HepG2 (cell line): ENCODE data around the gene PRR20G. TPM values are rescaled to one million over a fixed set of nuclear protein-coding genes. Genes with fewer than 3 reads are reported as not detected.

Experiments used
- ATAC-seq: fragments of 200-7000 bp; cut with Tn5 transposase; 3 replicates; pipeline ENCODE4 v1.9.1; 2020; ENCODE audit warnings: mild to moderate bottlenecking, moderate library complexity
- BruUV-seq: library from RNA; stranded (reverse); fragments of 400-500 nt; replicated peaks from 2 replicates; lab custom pipeline; 2021; lab: Mats Ljungman, UMichigan
- CTCF ChIA-PET: fragments of 300-600 bp; formaldehyde crosslinking; extraction: SDS; loops from one replicate; lab custom pipeline; 2021; ENCODE audit warnings: low total read pairs, inconsistent platforms, low intra/inter-chr PET ratio; lab: Yijun Ruan, JAX
- POLR2A ChIA-PET: fragments of 350-600 bp; sonication (Branson Sonifier 250); formaldehyde crosslinking; loops from one replicate; lab custom pipeline; 2020; ENCODE audit warnings: antibody characterized with exemption, inconsistent platforms; lab: Yijun Ruan, JAX
- DNase-seq: peaks from one replicate; pipeline ENCODE4 v3.0.0-alpha.2; 2015; ENCODE audit warnings: low spot score
- FAIRE-seq: peaks from 3 replicates; lab custom pipeline; 2011; peaks lifted over from hg19 to GRCh38; lab: Jason Lieb, UNC
- H2AFZ ChIP-seq: one replicate; pipeline ENCODE4 v1.6.1; 2011; ENCODE audit warnings: low read length, inconsistent platforms
- H3K27ac ChIP-seq: fragments of 300-600 bp; 3 replicates; pipeline ENCODE4 v1.8.0; 2011; ENCODE audit warnings: mixed run types, mild to moderate bottlenecking, mixed read lengths, low read length, inconsistent platforms; ENCODE audit not compliant: insufficient read depth; ENCODE audit errors: extremely low read length
- H3K27me3 ChIP-seq, 2 experiments: fragments of 200-600 bp in 1 of 2; 2 replicates in 1 of 2; 3 replicates in 1 of 2; pipeline versions ENCODE4 v1.6.0 to v1.8.0; 2011; ENCODE audit warnings: low read length in 2 of 2, mild to moderate bottlenecking in 2 of 2, moderate library complexity in 2 of 2, inconsistent platforms in 1 of 2; ENCODE audit not compliant: insufficient read depth in 2 of 2, control insufficient read depth in 1 of 2
- H3K36me3 ChIP-seq, 2 experiments: fragments of 200-600 bp in 1 of 2; replicated peaks in 1 of 2; 2 replicates in 1 of 2; 3 replicates in 1 of 2; pipeline versions ENCODE4 v1.5.1 to v1.8.0; 2011; ENCODE audit warnings: low read length in 2 of 2, inconsistent platforms in 1 of 2; ENCODE audit not compliant: insufficient read depth in 2 of 2, control insufficient read depth in 1 of 2
- H3K4me1 ChIP-seq: 2 replicates; pipeline ENCODE4 v1.5.1; 2012; ENCODE audit warnings: low read length, inconsistent platforms; ENCODE audit not compliant: insufficient read depth
- H3K4me2 ChIP-seq: 2 replicates; pipeline ENCODE4 v1.6.0; 2011; ENCODE audit warnings: low read depth, low read length, inconsistent platforms
- H3K4me3 ChIP-seq, 3 experiments: fragments of 200-600 bp in 1 of 3; sonication (generic), shearing (Covaris generic) in 1 of 3; replicated peaks in 1 of 3; 2 replicates each; pipeline ENCODE4 v1.5.1; 2011 to 2016; ENCODE audit warnings: low read length in 3 of 3, inconsistent platforms in 2 of 3, low read depth in 2 of 3, mild to moderate bottlenecking in 2 of 3, control low read depth in 1 of 3, mixed read lengths in 1 of 3; ENCODE audit not compliant: insufficient read depth in 1 of 3
- H3K79me2 ChIP-seq: one replicate; pipeline ENCODE4 v1.6.1; 2011; ENCODE audit warnings: low read length, inconsistent platforms; ENCODE audit not compliant: insufficient read depth
- H3K9ac ChIP-seq: 2 replicates; pipeline ENCODE4 v1.6.0; 2011; ENCODE audit warnings: mild to moderate bottlenecking, low read depth, low read length, inconsistent platforms; ENCODE audit not compliant: insufficient read depth
- H3K9me3 ChIP-seq: 2 replicates; pipeline ENCODE4 v1.5.1; 2012; ENCODE audit warnings: mild to moderate bottlenecking, low read length
- H4K20me1 ChIP-seq: 2 replicates; pipeline ENCODE4 v1.6.0; 2011; ENCODE audit warnings: inconsistent platforms, mild to moderate bottlenecking, low read length, moderate library complexity; ENCODE audit not compliant: insufficient read depth
- ELF1 ChIP-seq: sonication (generic); formaldehyde crosslinking; IDR thresholded peaks from 2 replicates; pipeline ENCODE4 v1.4.0; 2020; ENCODE audit warnings: missing genetic modification reagents
- ETV5 ChIP-seq: IDR thresholded peaks from 2 replicates; pipeline ENCODE4 v1.6.1; 2018; ENCODE audit warnings: missing biosample characterization, missing genetic modification reagents, inconsistent platforms, borderline replicate concordance
- HNRNPUL1 ChIP-seq: fragments of 200-400 bp; formaldehyde crosslinking; IDR thresholded peaks from 2 replicates; pipeline ENCODE4 v1.6.1; 2017; ENCODE audit warnings: low read depth, mild to moderate bottlenecking, low read length, moderate library complexity
- MBNL3 ChIP-seq: fragments of 250-450 bp; sonication (Bioruptor Pico); conservative IDR thresholded peaks from 2 replicates; pipeline ENCODE4 v1.8.0; 2022; ENCODE audit warnings: mild to moderate bottlenecking, inconsistent platforms
- MNT ChIP-seq: fragments of 450-650 bp; IDR thresholded peaks from 2 replicates; pipeline ENCODE4 v1.6.1; 2016
- RBM39 ChIP-seq: fragments of 200-400 bp; formaldehyde crosslinking; IDR thresholded peaks from one replicate; pipeline ENCODE4 v1.6.1; 2018; ENCODE audit warnings: antibody characterized with exemption, mild to moderate bottlenecking, low read depth, low read length; ENCODE audit not compliant: poor library complexity, severe bottlenecking
- REL ChIP-seq: sonication (generic); formaldehyde crosslinking; conservative IDR thresholded peaks from 2 replicates; pipeline ENCODE4 v1.8.0; 2022; ENCODE audit warnings: mild to moderate bottlenecking, missing genetic modification reagents, moderate library complexity
- SP1 ChIP-seq, 2 experiments: fragments of 450-650 bp in 1 of 2; sonication (generic) in 1 of 2; formaldehyde crosslinking in 1 of 2; IDR thresholded peaks; 2 replicates each; pipeline versions ENCODE4 v1.4.0 to v1.6.1; 2016 to 2020; ENCODE audit warnings: missing genetic modification reagents in 1 of 2
- THAP9 ChIP-seq: sonication (generic); formaldehyde crosslinking; IDR thresholded peaks from 2 replicates; pipeline ENCODE4; 2020; ENCODE audit warnings: missing genetic modification reagents, mild to moderate bottlenecking, borderline replicate concordance
- ZFP62 ChIP-seq: sonication (generic); formaldehyde crosslinking; IDR thresholded peaks from 2 replicates; pipeline ENCODE4 v1.4.0; 2020; ENCODE audit warnings: missing genetic modification reagents
- ZNF362 ChIP-seq: sonication (generic); formaldehyde crosslinking; IDR thresholded peaks from 2 replicates; pipeline ENCODE4 v1.4.0; 2020; ENCODE audit warnings: missing genetic modification reagents, mild to moderate bottlenecking, borderline replicate concordance
- ZNF615 ChIP-seq: sonication (generic); formaldehyde crosslinking; IDR thresholded peaks from 2 replicates; pipeline ENCODE4 v1.5.0; 2020; ENCODE audit warnings: mild to moderate bottlenecking, missing genetic modification reagents, borderline replicate concordance
- ZNF776 ChIP-seq: sonication (generic); formaldehyde crosslinking; IDR thresholded peaks from 2 replicates; pipeline ENCODE4 v1.4.0; 2020; ENCODE audit warnings: mild to moderate bottlenecking, missing genetic modification reagents
- WGBS: methylation state at CpG from one replicate; pipeline ENCODE4 v1.1.6; 2017; ENCODE audit warnings: low lambda C conversion rate; 5-methylcytosine and 5-hydroxymethylcytosine counted together
- in situ Hi-C: cut with HindIII; loops from 2 replicates; pipeline ENCODE4 v1.10.0; 2017; ENCODE audit warnings: low pct_unique_long_range_greater_than_20kb; ENCODE audit not compliant: extremely low pct_ligation_motif_present
- intact Hi-C: fragments of 100-400 bp; cut with micrococcal nuclease; formaldehyde crosslinking; loops from one replicate; pipeline ENCODE4 v1.10.0; 2022; ENCODE audit not compliant: unreplicated experiment
- polyA plus RNA-seq, 8 experiments: library from polyadenylated mRNA; depleted of rRNA in 3 of 8; stranded (reverse) in 7 of 8; unstranded in 1 of 8; fragments of >200 nt; fragmentation: Illumina TruSeq in 4 of 8; extraction: Trizol in 4 of 8; gene quantifications; 2 replicates each; pipeline versions ENCODE4 v1.2.1 to v1.2.3, GENCODE V29; 2011 to 2016; ENCODE audit warnings: low read depth in 4 of 8, missing spikeins in 1 of 8, mixed read lengths in 1 of 8; ENCODE audit not compliant: insufficient read depth in 1 of 8
- total RNA-seq, 5 experiments: library from RNA; depleted of rRNA; stranded (reverse); fragments of >200 nt; fragmentation: Illumina TruSeq; extraction: Trizol; gene quantifications; 2 replicates each; pipeline ENCODE4 v1.2.3, GENCODE V29; 2016; ENCODE audit warnings: low read depth in 1 of 5

PRR20G gene
- total and polyA plus RNA-seq, 2 of the 13 experiments (the other 11 are each of a cell fraction or from before 2014, with no cell fraction given) = not detected

- TF ChIP-seq THAP9 (CRISPR knock-in tag) (no peak), ZNF776 (CRISPR knock-in tag) (no peak), HNRNPUL1 (no peak), MBNL3 (CRISPR knock-in tag) (no peak), ZNF615 (no peak)
Measured at GRCh38 chr3:127260826-127261555, 26.9 kb downstream of the PRR20G start (continued).

GRCh38 chr3:127260416-127260815, 27.4 kb downstream of the PRR20G start:
- H3K4me2 ChIP-seq = no peak overlapping the region
- no TSS peak for BruUV-seq
- intact Hi-C loops (no loop called here), in situ Hi-C loops (no loop called here)
- H3K9me3 ChIP-seq = no peaks in the 10 kb centered on the region
- no peak overlapping the region for H3K9ac ChIP-seq
- ATAC-seq (no peak), DNase-seq (no peak), FAIRE-seq (no peak)
- no peaks in the 10 kb centered on the region for H3K36me3 ChIP-seq
- peaks cover 3 to 27% of the 10 kb centered on the region in 2 experiments; a peak in 3 of 5 replicates for H3K27me3 ChIP-seq
- WGBS = 33% methylated on average over 7 of the region's 7 CpGs
- POLR2A ChIA-PET = no interaction called here
- H3K79me2 ChIP-seq = no peaks in the 10 kb centered on the region
- H2AFZ ChIP-seq = no peak overlapping the region
- H3K4me1 ChIP-seq = no peaks in the 10 kb centered on the region
- H4K20me1 ChIP-seq = no peaks in the 10 kb centered on the region
- no peak overlapping the region for H3K27ac ChIP-seq
- H3K4me3 ChIP-seq = no peak overlapping the region
- CTCF ChIA-PET = no interaction called here
- TF ChIP-seq ZNF362 = no peak
- TF ChIP-seq ETV5 (CRISPR knock-in tag) = no peak
- TF ChIP-seq REL (CRISPR knock-in tag) = no peak
- no peak for TF ChIP-seq SP1 (IDR thresholded peaks at IDR 0.05)
- no peak for TF ChIP-seq SP1 (CRISPR knock-in tag; IDR thresholded peaks at IDR 0.05)
- no peak for TF ChIP-seq RBM39
- TF ChIP-seq MNT = no peak
- no peak for TF ChIP-seq ELF1 (CRISPR knock-in tag)
- no peak for TF ChIP-seq ZFP62 (CRISPR knock-in tag)
